T-helper 22 cell (primary cell): ENCODE data around the gene PHACTR3.
"Not testable (repeated sequence)": the region's sequence is repeated elsewhere in the genome, so short reads cannot be mapped to it uniquely, and the experiment has no call there.

Experiments used
- DNase-seq: peaks from one replicate; pipeline ENCODE4 v3.0.0-alpha.2; 2020; ENCODE audit warnings: low read depth

Gene PHACTR3

DNA sequence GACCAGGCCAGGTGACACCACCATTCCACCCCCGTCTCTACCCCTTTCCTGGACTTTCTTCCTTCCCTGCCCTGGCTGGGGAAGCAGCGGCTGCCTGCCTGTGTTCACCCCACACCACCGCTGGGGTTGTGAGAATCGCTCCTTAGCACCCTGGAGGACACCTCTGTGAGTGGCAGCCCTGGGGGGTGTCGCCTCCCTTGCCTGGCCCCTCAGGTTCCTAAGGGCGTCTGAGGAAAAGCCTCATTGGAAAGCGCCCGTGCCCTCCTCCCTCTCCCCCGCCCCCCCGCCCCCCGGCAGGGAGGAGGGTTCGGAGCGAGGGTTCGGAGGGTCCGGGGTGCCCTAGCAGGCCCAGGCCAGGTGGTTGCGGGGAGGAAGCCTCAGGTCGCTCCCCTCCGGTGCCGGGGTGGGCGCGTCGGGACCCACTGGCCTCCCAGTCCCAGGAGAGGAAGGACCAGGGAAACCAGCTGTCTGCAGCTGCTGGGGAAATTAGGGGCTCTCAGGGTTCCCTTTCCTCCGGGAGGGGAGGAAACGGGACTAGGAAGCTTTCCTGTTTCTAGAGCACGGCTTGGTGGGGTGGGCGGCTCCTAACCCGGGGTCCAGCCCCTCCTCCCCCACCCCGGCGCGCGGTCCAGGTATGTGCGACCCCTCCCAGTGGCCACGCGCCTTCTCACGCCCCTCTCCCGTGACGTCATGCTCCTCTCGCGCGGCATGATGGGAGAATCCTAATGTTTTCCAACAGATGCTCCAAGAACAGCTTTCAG, at the start of gene PHACTR3:
TSS of gene PHACTR3 (plus strand) at position 760 of the 761 bp plus-strand sequence. CDS start 475 bp downstream, outside the sequence.
- no peak for DNase-seq

DNA sequence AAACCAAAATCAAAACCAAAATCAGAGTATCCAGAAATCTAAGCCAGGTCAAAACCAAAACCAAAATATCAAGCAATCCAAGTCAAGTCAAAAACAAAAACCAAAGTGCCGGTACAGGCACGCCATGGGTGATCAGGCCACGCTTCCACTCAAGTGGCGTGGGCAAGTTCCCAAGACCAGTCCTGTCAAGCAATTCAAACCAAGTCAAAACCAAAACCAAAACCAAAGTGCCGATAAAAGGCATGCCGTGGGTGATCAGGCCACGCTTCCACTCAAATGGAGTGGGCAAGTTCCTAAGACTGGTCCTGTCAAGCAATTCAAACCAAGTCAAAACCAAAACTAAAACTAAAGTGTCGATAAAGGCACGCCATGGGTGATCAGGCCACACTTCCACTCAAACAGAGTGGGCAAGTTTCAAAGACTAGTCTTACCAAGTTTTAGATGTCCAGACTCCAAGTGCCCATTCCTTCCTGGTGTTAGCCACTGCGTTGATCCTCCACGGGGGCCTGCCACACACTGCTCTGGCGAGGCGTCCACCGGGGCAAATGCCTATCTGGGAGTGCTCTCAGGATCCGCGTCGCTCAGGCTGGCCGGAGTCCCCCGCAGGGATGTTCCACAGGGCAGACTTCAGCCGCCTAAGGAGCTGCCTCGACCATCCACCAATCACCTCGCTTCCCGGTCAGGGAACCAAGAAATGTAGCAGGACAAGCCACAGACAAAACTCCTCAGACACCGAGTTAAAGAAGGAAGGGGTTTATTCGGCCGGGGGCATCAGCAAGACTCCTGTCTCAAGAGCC, 46.4 kb upstream of the PHACTR3 start:
- DNase-seq, result not testable (repeated sequence)

- no peak for DNase-seq
Measured at GRCh38 chr20:59559024-59559817, 45.1 kb upstream of the PHACTR3 start.

DNA sequence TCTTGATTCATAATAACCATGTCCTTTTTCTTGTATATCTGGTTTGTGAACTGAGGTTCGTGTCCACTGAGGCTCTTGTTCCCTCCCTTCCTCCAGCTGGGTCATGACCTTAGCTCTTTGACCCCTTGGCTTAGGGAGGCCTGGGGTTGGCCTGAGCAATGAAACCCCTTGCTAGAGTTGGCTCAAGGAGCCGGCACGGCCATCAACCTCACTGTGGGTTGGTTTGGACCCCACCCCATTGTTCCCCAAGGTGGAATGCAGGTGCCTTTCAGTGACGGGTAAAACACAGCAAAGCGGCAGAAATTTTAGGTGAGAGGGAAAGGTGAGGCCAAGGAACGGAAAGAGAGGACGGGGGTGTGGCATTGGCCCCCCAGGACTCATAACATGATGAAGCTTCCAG, 44.5 kb upstream of the PHACTR3 start:
- DNase-seq, result no peak

- DNase-seq, result no peak
Measured at GRCh38 chr20:59560588-59561227, 43.6 kb upstream of the PHACTR3 start.

DNA sequence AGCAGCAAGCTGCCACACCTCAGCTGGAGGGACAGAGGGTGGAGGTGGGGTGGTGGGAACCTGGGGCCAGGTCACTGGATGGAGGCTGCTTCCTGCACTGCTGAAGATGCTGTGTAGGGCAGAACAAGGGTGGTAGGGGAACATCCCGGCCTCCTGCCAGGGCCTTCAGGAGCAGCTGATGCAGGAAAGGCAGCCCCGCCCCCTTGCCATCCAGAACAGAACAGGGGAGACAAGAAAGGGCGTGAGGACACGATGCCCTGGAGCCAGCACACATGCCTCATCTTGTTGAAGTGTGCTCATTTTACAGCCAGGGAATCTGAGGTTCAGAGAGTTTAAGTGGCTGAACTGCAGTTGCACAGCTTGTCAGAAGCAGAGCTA, 43.1 kb upstream of the PHACTR3 start:
- DNase-seq, result no peak

GRCh38 chr20:59561614-59562277, 42.6 kb upstream of the PHACTR3 start:
- DNase-seq, result no peak

GRCh38 chr20:59564171-59564570, 40.2 kb upstream of the PHACTR3 start:
- no peak for DNase-seq

- no peak for DNase-seq
Measured at GRCh38 chr20:59564943-59565342, 39.4 kb upstream of the PHACTR3 start.

GRCh38 chr20:59565768-59566461, 38.4 kb upstream of the PHACTR3 start:
- DNase-seq, result no peak

GRCh38 chr20:59566631-59567524, 37.5 kb upstream of the PHACTR3 start:
- no peak for DNase-seq

DNA sequence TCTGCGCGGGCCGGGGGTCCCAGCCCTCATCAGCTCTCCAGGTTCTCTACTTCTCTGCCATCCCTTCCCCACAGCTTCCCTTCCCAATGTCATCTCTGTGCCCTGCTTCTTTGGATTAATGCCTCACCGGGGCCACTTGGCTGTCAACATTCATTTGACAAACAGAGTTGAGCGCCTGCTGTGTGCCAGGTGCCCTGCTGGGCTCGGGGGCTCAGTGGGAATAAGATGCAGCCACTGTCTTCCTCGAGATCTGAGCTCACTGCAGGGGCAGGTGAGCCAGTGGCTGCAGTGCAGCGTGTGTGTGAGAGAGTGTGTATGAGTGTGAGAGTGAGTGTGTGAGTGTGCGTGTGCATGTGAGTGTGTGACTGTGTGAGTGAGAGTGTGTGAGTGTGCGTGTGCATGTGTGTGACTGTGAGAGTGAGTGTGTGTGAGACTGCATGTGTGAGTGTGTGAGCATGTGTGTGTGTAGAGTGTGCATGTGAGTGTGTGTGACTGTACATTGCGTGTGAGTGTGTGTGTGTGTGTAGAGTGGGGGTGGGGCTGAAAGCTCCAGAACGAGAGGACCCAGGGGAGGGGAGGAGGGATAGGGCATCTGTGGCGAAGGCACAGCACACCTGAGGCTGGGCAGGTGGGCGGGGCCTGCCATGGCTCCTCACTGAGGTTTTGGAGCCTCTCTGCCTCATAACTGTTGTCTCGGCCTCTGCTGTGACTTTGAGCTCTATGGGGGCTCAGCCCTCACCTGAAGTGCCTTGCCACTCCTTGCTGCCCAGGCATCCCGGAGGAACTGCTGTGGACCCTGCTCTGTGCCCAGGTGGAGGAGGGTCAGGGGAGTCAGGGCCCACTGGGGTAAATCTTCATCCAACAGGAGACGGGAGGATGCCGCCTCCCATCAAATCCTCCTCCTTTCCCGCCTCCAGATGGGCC, 36.5 kb upstream of the PHACTR3 start:
- no peak for DNase-seq

GRCh38 chr20:59568509-59569024, 35.8 kb upstream of the PHACTR3 start:
- DNase-seq, result no peak

GRCh38 chr20:59569305-59569704, 35.0 kb upstream of the PHACTR3 start:
- DNase-seq, result no peak

- no peak for DNase-seq
Measured at GRCh38 chr20:59571151-59571550, 33.2 kb upstream of the PHACTR3 start.

DNA sequence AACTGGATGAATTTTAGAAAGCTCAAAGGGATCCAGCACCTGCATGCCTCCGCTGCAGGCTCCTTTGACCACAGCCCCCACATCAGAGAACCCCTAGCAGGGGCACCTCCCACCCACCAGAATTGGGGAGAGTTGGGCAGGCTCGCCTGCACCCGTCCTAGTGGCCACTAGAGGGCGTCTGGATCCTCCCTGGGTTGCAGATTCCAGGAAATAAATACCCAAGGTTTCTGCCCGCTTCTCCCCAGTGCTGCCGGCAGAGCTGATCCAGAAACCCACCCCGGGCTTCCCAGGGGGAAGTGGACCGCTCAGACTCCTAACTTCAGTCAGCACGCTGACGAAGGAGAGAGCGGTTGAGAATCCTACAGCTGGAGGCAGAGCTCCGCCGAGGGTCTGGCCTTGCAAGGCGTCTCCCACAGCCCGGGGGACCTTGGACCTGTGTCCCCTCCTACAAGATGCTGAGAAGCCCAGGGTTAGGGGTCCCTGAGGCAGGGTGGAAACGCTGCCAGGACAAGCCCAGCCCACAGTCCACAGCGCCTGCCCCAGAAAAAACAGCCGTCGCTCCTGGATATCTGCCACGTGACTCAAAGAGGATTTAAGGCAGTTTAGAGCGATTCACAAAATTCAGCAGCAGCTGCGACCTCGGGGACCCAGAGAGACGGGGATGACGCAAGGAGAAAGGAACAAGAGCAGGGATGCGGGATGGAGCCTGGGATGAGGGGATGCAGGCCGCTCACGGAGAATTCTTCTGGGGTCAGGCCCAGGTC, 32.6 kb upstream of the PHACTR3 start:
- no peak for DNase-seq

DNA sequence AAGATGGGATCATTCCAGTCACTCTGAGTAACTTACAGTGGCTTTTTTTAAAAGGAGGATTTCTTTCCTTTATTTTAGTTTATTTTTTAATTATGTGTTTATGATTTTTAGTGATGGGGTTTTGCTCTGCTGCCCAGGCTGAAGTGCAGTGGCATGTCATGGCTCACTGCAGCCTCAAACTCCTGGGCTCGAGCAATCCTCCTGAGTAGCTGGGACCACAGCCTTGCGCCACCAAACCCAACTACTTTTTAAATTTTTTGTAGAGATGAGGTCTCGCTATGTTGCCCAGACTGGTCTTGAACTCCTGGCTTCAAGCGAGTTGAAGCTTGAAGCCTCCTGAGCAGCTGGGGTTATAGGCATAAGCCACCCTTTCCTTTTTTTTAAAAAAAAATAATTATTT, 31.8 kb upstream of the PHACTR3 start:
- DNase-seq, result no peak

GRCh38 chr20:59573837-59574236, 30.5 kb upstream of the PHACTR3 start:
- DNase-seq, result no peak
